ENCODE data around the gene EPM2A.
"Not testable (repeated sequence)": the region's sequence is repeated elsewhere in the genome, so short reads cannot be mapped to it uniquely, and the experiment has no call there.

EPM2A gene

GRCh38 chr6:145744619-145745018 is 9.3 kb upstream of the EPM2A start:
- no peaks in the 10 kb centered on the region for H3F3A ChIP-seq (ENCODE audit: insufficient read depth)
- no peak overlapping the region for H3K27ac ChIP-seq (ENCODE audit: low read depth, low read length)
- no peaks in the 10 kb centered on the region for H3K36me3 ChIP-seq (ENCODE audit: low read length)
- H3K27me3 ChIP-seq (ENCODE audit: low read length), result no peaks in the 10 kb centered on the region
- no peak overlapping the region for H3K4me2 ChIP-seq (ENCODE audit: low read depth, low read length, poor library complexity, severe bottlenecking)
- H3K9me3 ChIP-seq (ENCODE audit: insufficient read depth, low read length), result no peaks in the 10 kb centered on the region
- H2AFZ ChIP-seq (ENCODE audit: low read depth, low read length, severe bottlenecking), result no peak overlapping the region
- no peaks in the 10 kb centered on the region for H3K79me2 ChIP-seq (ENCODE audit: insufficient read depth, low read length)
- H3K9ac ChIP-seq (ENCODE audit: low read length), result no peak overlapping the region
- 0 out of 2 replicates have a peak, but pooled peaks cover 4% of the 10 kb centered on the region for H3K9me2 ChIP-seq (replicated peaks; ENCODE audit: insufficient read depth, low read length)
- no peaks in the 10 kb centered on the region for H4K20me1 ChIP-seq (ENCODE audit: low read depth, low read length)
- TF ChIP-seq CTCF (IDR thresholded peaks at IDR 0.05; ENCODE audit: insufficient read depth, low read length, poor library complexity, severe bottlenecking) (no peak), EZH2phosphoT487 (conservative IDR thresholded peaks at IDR 0.05; ENCODE audit: low read length) (no peak)
- no peak overlapping the region for H3K4me3 ChIP-seq (ENCODE audit: insufficient read depth, low read length, poor library complexity, severe bottlenecking)

GRCh38 chr6:145743332-145743731 is 8.0 kb upstream of the EPM2A start:
- H3F3A ChIP-seq (ENCODE audit: insufficient read depth), result no peaks in the 10 kb centered on the region
- H2AFZ ChIP-seq (ENCODE audit: low read depth, low read length, severe bottlenecking), result no peak overlapping the region
- H3K79me2 ChIP-seq (ENCODE audit: insufficient read depth, low read length), result no peaks in the 10 kb centered on the region
- H3K36me3 ChIP-seq (ENCODE audit: low read length), result no peaks in the 10 kb centered on the region
- H4K20me1 ChIP-seq (ENCODE audit: low read depth, low read length), result no peaks in the 10 kb centered on the region
- H3K27me3 ChIP-seq (ENCODE audit: low read length), result no peaks in the 10 kb centered on the region
- H3K4me3 ChIP-seq (ENCODE audit: insufficient read depth, low read length, poor library complexity, severe bottlenecking), result no peak overlapping the region
- no peak overlapping the region for H3K4me2 ChIP-seq (ENCODE audit: low read depth, low read length, poor library complexity, severe bottlenecking)
- TF ChIP-seq EZH2phosphoT487 (conservative IDR thresholded peaks at IDR 0.05; ENCODE audit: low read length) (no peak), CTCF (IDR thresholded peaks at IDR 0.05; ENCODE audit: insufficient read depth, low read length, poor library complexity, severe bottlenecking) (no peak)
- H3K9ac ChIP-seq (ENCODE audit: low read length), result no peak overlapping the region
- H3K9me2 ChIP-seq (replicated peaks; ENCODE audit: insufficient read depth, low read length), result 0 out of 2 replicates have a peak, but pooled peaks cover 4% of the 10 kb centered on the region
- no peak overlapping the region for H3K27ac ChIP-seq (ENCODE audit: low read depth, low read length)
- H3K9me3 ChIP-seq (ENCODE audit: insufficient read depth, low read length), result no peaks in the 10 kb centered on the region

GRCh38 chr6:145742472-145742871 is 7.2 kb upstream of the EPM2A start:
- H3K4me2 ChIP-seq (ENCODE audit: low read depth, low read length, poor library complexity, severe bottlenecking); H3K9me2 ChIP-seq (replicated peaks; ENCODE audit: insufficient read depth, low read length); H3K27ac ChIP-seq (ENCODE audit: low read depth, low read length); H3K4me3 ChIP-seq (ENCODE audit: insufficient read depth, low read length, poor library complexity, severe bottlenecking); H3K27me3 ChIP-seq (ENCODE audit: low read length); H2AFZ ChIP-seq (ENCODE audit: low read depth, low read length, severe bottlenecking); H3K9me3 ChIP-seq (ENCODE audit: insufficient read depth, low read length); H3K79me2 ChIP-seq (ENCODE audit: insufficient read depth, low read length); H3F3A ChIP-seq (ENCODE audit: insufficient read depth); H4K20me1 ChIP-seq (ENCODE audit: low read depth, low read length); H3K9ac ChIP-seq (ENCODE audit: low read length); H3K36me3 ChIP-seq (ENCODE audit: low read length): not testable (repeated sequence)

GRCh38 chr6:145739685-145740084 is 4.4 kb upstream of the EPM2A start:
- not testable (repeated sequence) for H3K4me2 ChIP-seq (ENCODE audit: low read depth, low read length, poor library complexity, severe bottlenecking); H2AFZ ChIP-seq (ENCODE audit: low read depth, low read length, severe bottlenecking); H3K27me3 ChIP-seq (ENCODE audit: low read length); H3K79me2 ChIP-seq (ENCODE audit: insufficient read depth, low read length); H3K27ac ChIP-seq (ENCODE audit: low read depth, low read length); H3K9me3 ChIP-seq (ENCODE audit: insufficient read depth, low read length); H3K36me3 ChIP-seq (ENCODE audit: low read length); H3K9ac ChIP-seq (ENCODE audit: low read length); H3K4me3 ChIP-seq (ENCODE audit: insufficient read depth, low read length, poor library complexity, severe bottlenecking); H4K20me1 ChIP-seq (ENCODE audit: low read depth, low read length); H3K9me2 ChIP-seq (replicated peaks; ENCODE audit: insufficient read depth, low read length)
- H3F3A ChIP-seq (ENCODE audit: insufficient read depth), result peaks cover 11% of the 10 kb centered on the region
